ENCODE data around the gene PIPOX.
"Not testable (repeated sequence)": the region's sequence is repeated elsewhere in the genome, so short reads cannot be mapped to it uniquely, and the experiment has no call there.

PIPOX gene

DNA sequence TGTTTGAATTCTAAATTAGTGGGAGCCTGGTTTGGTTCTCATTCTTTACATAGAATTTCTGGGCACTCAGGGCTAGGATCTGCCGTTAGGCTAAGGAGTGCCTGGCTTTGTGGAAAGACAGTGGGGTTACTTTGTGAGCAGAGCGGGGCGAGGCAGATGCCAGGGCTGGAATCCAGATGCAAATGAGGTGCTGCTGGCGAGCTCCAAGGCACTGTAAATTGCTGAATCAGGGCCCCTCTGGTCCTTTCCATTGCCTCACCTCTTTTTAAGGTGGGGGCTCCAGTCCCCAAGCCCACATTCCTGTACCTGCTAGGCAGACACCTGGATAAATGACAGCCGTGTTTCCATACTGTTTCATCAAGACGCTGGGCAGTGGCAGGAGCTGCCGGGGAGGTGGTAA, 33.8 kb downstream of the PIPOX start:
- DNase-seq, result no peak

DNA sequence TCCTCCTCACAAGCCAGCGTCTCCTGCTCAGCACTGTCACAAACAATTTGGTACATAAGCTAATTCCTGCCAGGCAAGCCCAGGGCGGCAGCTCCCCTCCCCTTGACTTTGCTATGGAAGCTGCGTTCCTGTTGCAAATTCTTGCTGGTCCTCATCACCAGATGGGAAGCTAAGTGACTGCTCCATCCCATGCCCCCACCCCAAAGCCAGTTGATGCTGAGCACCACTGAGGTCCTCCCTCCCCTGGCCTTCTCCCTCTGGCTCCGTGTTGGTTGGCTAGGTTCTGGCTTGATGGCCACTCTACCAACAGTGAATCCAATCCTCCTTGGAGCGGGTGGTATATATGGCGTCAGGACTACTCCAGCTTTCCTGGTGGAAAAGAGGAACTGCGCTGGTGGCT, 34.4 kb downstream of the PIPOX start:
- no peak for DNase-seq

DNA sequence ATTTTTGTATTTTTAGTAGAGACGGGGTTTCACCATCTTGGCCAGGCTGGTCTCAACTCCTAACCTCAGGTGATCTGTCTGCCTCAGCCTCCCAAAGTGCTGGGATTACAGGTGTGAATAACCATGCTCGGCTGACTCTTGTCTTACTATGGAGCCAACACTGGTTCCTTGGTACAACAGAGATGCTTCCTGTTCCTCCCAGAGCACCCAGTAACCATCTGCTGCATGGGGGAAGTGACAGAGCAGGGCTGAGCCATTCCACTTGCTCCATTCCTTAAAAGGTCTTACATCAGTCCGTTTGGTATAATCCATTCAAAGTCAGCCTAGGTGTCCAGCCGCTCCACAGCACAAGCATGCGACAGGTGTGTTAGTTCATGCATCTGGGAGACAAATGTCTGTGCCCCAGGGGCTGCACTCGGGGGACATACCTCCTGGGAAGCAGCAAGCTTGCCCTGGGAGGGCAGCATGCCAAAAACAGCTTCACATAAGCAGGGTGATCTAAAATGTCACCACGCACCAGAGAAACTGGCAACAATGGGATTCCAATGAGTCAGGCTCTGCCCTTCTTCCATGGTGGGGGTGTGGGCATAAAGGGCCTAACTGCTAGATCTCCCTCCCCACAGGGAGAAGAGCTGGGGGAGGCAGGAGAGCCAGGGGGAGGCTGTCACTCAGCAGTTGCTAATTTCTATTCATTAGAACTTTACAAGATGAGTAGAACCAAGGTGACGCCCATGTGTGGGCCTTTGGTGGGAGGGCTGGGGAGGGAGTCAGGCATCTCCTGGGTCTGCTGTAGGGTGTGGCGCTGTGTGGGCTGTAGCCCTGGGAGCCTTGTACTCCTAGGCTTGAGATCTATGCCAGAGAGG, 35.5 kb downstream of the PIPOX start:
- DNase-seq, result no peak

DNA sequence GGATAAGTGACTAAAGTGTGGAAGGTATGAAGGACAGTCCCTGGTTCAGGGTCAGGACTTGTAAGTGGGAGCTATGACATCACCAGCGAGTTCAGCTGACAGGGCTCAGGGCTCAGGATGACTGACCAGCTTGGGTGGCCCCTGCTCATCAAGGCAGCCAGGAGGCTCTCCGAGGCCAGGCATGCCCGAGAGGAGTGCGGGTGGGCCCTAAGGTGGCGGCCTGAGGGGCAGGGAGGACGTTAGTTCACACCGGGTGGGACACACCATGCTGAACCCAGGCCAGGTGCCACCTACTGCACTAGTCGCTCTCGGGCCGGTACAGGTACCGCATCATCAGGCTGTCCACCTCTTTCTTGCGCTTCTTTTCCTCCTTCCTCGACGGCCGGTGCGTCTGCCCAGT, 36.5 kb downstream of the PIPOX start:
- no peak for DNase-seq

DNA sequence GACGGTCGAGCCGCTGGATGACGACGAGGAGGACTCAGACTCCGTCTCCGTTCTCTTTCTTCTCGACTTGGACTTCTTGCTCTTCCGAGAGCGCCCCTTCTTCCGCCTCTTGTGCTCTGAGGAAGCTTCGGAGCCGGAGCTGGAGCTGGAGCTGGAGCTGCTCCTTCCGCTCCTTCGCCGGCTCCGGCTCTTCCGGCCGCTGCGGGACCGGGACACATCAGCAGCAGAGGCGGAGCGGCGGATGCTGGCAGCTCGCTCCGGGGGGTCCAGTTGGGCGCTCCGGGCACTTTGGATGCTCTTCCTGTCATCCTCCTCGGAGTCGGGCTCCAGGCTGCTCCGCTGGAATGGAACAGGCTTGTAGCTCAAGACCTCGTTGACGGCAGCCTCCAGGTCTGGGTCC, 36.9 kb downstream of the PIPOX start:
- no peak for DNase-seq

DNA sequence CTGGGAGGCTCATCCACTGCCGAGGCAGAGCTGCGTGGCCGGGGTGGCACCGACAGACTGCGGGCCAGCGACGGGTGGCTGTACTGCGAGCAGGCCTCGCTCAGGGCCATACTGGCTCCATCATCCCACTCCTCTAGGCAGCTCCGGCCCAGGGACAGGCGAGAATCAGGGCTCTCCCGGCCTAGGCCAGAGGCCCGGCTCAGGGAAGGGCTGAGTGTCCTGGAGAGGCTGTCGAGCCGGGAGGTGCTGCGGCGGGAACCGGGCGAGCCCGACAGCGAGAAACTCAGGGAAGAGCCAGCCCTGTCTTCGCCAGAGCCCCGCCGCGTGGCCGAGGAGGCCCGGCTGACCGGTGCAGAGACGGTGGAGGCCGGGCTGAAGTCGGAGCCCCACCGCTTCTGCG, 37.4 kb downstream of the PIPOX start:
- no peak for DNase-seq

DNA sequence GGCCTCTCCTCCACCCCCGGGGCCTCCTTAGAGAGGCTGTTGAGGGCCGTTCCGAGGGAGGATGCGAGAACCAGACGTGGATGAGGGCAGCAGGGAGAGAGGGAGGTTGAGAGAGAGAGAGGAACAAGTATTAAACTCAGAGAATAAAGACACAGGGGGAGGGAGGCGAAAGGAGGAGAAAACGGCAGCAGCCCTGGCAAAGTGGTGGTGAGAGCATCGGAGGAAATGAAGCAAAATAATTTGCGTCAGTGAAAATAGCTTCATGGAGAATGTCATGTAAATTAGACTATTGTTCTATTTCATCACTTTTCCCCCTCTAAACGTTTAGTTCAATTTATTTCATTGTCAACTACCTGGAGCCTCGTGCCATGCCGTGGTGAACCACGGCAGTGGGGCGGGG, 38.0 kb downstream of the PIPOX start:
- DNase-seq, result no peak

DNA sequence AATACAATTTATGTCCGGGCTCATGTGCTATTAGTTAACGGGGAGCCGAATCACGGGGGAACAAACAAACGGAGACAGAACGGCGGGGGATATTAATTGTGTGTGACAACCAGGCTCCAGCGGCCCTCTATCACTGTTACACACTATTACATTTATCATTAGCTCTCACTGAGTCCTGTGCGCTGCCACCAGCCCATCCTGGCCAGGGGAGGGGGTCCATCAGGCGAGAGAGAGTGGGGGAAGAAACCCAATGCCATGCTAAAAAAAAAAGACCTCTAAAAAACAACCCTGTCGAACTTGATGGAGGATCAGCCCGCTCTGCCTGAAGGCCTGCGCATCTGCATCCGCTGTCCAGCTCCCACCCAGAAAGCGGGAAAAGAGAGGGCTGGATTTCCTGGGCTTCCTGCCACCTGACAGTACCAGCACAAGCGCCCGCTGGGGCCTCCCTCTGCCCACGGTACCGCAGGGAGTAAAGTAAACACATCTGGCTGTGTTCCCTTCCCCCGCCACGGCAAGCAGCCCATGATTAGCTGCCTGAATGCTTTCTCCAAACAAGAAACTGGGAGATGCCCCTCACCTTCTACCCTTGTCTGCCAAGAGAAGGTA, 41.7 kb downstream of the PIPOX start:
- peak; percentile 74 for DNase-seq

DNA sequence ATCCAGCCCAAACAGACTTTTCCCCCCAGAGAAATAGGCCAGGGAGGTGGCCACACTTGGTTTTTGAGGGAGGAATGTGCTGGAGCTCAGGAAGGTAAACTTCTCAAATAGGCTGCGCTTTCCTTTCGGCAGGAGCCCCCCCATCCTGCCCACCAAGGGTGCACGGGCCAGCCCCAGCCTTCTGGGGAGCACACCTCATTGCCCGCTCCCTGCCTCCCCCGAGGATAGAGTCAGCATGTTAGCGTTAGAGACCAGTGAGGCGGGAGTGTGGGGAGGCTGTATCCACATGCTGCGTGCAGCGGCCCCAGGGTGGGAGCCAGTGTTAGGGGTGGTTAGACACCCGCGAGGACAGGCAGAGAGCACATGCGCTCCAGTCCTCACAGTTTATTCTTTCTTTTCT, 42.3 kb downstream of the PIPOX start:
- DNase-seq, result no peak

DNA sequence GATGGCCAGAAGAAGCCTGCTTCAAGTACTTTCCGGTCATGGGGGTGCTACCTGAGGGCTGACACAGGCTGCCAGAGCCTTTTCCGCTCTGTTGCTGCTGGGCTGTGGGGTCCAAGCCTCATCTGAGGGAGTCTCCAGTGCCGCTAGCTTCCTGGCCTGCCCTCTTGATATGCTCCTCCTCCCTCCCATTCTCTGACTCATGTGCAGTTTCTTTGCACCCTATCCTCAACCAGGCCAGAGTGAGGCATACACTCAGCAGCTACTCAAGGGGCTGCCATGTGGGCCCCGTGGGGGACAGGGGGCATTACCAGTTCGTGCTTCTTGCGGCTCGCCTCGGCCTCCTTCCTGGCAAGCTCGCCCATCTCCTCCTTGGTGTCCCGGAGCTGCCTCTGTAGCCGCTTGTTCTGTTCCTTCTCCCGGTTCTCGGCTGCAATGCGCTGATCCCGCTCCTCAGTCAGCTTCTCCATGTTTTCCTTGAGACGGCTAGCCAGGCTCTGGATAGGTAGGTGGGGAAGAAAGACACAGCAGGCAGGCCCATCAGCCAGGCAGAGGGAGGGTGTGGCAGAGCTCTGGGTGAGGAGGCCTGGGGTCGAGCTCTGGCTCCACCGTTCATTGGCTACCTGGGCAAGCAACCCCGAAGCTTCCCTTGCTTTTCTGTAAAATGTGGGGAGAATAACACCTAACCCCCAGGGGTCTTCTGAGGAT, 43.8 kb downstream of the PIPOX start:
- no peak for DNase-seq

DNA sequence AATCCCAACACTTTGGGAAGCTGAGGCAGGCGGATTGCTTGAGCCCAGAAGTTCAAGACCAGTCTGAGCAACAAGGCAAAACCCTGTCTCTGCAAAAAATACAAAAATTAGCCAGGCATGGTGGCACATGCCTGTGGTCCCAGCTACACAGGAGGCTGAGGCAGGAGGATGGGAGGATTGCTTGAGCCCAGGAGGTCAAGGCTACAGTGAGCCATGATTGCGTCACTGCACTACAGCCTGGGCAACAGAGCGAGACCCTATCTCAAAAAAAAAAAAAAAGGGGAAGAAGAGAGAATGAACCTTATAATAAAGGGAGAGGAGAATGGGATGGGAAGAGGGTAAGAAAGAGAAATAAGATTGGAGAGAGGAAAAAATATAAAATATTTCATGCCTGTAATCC, 45.8 kb downstream of the PIPOX start:
- not testable (repeated sequence) for DNase-seq

DNA sequence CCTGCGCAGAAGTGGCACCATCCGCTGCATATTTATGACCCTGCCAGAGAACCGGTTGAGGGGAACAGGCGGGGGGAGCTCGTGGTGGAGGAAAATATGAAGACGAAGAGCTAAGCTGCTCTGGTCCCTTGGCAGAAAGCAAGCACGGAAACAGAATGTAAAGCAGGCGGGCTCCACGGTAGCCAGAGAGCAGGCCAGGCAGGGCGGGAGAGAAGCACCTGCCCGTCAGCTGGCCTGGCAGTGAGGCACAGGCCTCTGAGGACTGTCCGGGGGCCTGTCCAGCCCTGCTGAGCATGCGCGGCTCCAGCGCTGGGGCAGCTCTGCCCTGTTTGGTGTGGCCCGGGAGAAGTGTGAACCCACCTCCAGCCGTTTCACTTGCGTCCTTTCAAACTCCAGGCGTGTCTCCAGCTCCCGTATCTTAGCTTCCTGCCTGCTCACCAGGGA, 46.7 kb downstream of the PIPOX start:
- no peak for DNase-seq

DNA sequence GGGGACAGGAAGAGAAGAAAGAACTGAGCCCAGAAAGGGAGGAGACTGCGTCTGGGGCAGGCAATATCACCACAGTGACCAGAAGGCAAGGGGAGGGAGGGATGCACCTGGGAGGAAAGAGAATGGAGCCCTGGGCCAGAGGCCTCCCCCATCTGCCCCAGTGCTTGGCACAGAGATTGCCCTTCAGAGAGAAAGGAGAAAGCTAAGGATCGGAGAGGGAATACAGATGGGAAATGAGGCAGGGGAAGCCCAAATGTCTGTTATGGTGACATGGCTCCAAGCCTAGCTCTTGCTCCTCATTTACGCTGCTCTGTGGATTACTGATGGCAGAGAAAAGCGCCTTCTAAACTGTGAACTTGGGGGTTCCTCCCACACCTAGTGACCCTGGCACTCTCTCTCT, 47.2 kb downstream of the PIPOX start:
- DNase-seq, result no peak

DNA sequence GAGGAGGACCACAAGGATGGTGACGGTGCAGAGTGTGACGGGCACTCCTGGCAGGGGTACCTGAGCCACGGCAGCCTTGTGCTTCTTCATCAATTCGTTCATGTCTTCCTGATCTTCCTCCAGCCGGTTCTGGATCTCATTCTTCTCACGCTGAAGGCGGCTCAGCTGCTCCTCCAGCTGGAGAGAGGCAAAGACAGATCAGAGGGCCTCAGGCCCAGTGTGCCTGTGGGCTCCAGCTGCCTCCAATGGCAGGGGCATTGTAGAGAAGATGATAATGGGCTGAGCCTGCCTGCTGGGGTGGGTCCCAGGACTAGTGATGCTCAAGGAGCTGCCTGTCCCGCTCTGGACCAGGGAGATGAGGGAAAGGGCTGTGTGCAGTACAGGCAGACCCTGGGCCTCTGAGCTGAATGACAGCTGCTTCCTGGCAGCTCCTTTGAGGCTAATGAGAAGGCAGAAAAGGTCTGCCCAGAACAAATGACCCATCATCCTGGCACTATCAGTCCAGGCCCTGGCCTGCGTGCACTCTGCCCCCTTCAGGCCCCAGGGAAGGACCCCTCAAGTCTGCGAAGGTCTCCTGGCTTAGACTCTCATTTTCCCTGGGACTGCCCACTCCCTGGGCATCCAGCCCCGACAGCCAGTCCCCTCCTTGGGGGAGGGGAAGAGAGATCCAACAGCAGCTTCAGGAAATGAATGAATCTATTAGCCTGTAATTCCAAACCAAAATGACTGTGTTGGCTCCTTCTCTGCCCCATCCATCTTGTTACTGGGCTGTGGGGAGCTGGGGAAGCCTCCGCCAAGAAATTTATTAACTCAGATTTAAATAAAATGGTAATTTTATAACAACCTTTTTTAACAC, 48.0 kb downstream of the PIPOX start:
- DNase-seq, result no peak

DNA sequence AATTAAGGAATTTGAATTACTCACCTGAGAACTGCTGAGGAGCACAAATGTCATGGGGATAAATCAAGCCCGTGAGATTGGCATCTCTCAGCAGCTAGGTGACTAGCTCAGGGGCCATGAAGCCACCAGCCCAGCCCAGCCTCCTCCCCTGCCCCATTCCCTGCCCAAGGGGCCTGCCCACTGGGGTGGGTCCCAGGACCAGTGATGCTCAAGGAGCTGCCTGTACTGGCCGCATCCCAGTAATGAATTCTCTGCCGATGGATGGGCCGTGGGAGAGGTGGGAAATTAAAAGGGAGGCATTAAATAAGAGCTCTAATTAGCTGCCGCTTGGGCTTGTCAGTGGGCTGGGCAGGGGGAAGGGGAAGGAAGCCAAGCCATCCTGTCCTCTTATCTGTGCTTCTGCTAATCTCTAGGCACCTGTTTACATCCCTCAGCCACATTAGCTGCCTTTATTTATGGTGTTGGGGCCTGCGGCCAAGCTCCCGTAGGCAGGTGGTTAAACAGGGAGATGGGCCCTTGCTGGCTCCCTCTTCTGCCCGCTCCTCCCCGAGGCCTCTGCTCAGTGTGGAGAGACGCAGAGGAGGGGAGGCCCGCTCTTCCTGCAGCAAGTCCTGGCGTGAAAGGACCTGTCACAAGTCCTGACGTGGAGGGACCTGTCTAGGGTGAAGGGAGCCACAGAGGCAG, 48.8 kb downstream of the PIPOX start:
- DNase-seq, result peak; percentile 97

DNA sequence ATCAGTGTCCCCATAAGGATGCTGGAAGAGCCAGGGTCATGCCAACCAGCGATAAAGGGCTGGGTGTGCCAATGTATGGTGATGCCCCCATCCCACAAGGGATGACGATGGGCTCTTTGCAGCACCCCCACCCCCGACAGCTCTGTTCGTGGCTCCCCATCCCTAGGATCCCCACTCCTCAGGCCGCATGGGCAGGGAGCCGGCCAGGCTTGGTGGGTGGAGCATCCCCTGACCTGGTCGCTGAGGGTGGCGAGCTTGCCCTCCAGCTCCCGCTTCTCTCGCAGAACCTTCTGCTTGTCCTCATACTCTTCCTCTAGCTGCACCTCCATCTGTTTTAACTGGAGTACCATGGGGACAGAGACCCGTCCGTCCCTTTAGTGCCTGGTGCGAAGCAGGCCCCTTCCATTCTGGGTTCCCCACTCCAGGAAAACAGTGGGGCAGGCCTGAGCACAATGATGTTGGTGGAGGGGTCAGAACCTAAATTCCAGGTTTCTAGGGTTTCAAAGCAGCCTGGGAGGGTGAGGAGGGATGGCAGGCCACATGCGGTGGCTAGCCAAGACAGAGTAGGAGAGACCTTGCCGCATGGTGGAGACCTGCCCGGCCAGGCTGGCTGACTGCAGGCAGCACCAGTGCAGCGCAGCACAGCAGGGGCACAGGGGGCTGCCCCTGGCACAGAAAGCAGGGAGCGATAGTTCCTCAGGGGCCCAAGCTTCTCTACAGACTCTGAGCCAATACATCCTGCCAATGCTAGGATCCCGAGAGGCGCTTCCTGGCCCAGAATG, 50.3 kb downstream of the PIPOX start:
- no peak for DNase-seq

DNA sequence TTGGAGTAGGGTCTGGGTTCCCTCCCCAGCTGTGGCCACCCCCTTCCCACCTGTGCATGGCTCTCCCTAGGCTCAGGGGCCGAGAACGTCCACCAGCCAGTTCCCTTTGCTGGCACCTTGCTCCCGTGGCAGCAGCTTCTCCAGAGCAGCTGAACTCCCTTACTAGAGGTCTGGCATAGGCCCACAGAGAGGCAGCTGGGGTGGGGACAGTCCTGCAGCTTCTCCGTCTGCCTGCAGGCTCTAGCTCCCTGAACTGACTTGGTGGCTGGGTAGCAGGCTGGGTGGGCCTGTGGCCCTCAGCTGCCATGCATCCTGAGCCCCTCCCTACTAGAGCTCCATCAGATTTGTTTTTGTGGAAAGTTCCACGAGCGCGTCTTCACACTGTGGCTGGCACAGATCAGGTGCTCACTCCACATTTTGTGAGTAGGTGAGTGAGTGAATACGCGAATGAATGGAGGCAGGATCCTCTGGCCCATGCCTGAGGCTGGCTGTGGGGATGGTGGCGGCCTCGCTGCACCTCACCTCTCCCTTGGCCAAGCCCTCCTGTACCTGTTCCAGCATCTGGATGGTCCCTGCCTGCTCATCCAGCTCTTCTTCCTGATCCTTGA, 51.3 kb downstream of the PIPOX start:
- no peak for DNase-seq

DNA sequence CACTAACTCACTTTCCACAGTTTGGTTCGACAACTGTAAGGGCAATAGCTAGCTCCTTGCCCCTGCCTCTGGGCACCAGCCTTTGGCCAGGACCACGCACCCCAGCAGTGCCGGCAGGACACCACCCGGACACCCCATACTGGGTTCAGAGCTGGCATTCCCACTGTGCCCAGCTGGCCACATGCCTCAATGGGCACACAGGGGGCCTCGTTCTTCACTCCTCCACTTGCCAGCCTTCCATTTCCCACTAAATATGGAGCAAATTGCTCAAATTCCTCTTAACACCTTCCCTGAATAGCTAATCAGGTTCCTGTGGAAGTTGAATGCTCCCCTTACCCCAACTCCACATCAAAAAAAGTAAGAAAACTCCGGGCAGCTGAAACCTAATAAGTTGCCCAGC, 52.5 kb downstream of the PIPOX start:
- no peak for DNase-seq

DNA sequence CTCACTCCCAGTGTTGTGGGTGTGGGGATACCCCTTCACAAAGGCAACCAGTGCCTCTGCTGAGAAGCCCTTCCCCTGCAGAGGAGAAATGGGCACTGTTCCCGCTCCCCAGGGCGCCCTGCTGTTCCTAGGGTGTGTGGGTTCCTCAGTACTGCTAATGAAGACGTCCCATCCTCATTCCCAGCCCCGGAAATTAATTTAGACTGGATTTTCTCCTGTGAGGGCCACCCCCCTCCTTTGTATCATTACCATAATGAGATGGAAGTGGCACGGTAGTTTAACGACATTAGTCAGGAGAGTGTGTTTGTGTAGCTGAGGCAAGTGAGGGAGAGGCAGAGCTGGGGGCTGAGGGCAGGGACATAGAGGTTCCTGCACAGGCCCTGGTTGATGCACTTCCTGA, 53.2 kb downstream of the PIPOX start:
- no peak for DNase-seq

DNA sequence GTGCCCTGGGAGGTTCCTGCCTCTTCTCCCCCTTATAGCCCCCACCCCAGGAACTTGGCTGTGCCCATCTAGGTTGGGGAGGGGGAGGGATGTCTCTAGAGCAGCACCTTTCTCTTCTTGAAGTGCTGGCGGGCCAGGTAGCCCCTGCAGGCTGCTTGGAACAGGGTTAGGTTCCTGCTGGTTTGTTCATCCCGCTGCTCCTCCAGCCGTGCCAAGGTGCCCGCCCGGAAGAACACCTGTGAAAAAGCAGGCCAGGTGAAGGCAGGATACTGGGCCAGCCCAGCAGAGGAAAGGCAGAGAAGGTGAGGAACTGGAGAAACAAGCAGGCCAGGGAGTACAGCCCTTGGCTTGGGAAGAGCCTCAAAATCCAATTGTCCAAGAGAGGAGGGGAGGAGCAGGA, 56.6 kb downstream of the PIPOX start:
- DNase-seq, result no peak

DNA sequence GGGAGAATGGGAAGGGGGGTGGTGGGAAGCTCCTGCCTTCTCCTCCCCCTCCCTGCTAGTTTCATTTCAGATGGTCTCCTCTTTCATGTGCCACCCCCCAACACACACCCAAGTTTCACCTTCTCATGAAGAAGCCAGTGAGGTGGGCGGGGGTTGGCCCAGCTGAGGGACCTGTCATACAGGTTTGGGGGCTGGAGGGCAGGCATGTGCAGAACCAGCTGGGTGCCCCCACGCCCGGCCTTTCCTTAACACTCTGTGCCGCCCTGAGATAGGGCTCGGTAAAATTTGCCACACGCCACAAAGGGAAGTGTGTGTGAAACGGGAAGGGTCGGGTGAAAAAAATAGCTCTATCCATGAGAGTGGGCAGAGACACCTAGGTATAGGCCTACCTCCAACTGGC, 57.4 kb downstream of the PIPOX start:
- no peak for DNase-seq
